Stimulated activated CD8-positive, alpha-beta memory T cell treated with anti-CD3 and anti-CD28 coated beads, Interleukin-4, amount 100 ng/mL, for 48 hours (primary cell): ENCODE measurements around the gene IL36A.

Experiments
- DNase-seq: peaks from one replicate; pipeline ENCODE4 v3.0.0-alpha.2; 2020

IL36A gene

GRCh38 chr2:113009622-113010021 is 4.4 kb downstream of the IL36A start:
- DNase-seq, result no peak

- DNase-seq, result no peak
Measured at GRCh38 chr2:113010088-113010487, 4.8 kb downstream of the IL36A start.

- DNase-seq, result no peak
Measured at GRCh38 chr2:113011108-113011507, 5.8 kb downstream of the IL36A start.

- no peak for DNase-seq
Measured at GRCh38 chr2:113012436-113013335, 7.4 kb downstream of the IL36A start.

GRCh38 chr2:113013336-113013661 is 8.0 kb downstream of the IL36A start:
- no peak for DNase-seq

- no peak for DNase-seq
Measured at GRCh38 chr2:113014067-113014466, 8.8 kb downstream of the IL36A start.

- no peak for DNase-seq
Measured at GRCh38 chr2:113015042-113015441, 9.8 kb downstream of the IL36A start.

- DNase-seq, result no peak
Measured at GRCh38 chr2:113015655-113016054, 10.4 kb downstream of the IL36A start.

- no peak for DNase-seq
Measured at GRCh38 chr2:113018509-113018908, 13.2 kb downstream of the IL36A start.

- no peak for DNase-seq
Measured at GRCh38 chr2:113021312-113021711, 16.1 kb downstream of the IL36A start.

GRCh38 chr2:113024764-113025163 is 19.5 kb downstream of the IL36A start:
- DNase-seq, result no peak

- DNase-seq, result no peak
Measured at GRCh38 chr2:113025737-113026136, 20.5 kb downstream of the IL36A start.

GRCh38 chr2:113027691-113028090 is 22.4 kb downstream of the IL36A start:
- DNase-seq, result no peak

GRCh38 chr2:113028112-113028511 is 22.9 kb downstream of the IL36A start:
- no peak for DNase-seq

- no peak for DNase-seq
Measured at GRCh38 chr2:113032737-113033136, 27.5 kb downstream of the IL36A start.

GRCh38 chr2:113034016-113034415 is 28.8 kb downstream of the IL36A start:
- no peak for DNase-seq

- DNase-seq, result no peak
Measured at GRCh38 chr2:113036763-113037162, 31.5 kb downstream of the IL36A start.

GRCh38 chr2:113038291-113038690 is 33.0 kb downstream of the IL36A start:
- DNase-seq, result no peak

GRCh38 chr2:113039158-113039557 is 33.9 kb downstream of the IL36A start:
- no peak for DNase-seq

- no peak for DNase-seq
Measured at GRCh38 chr2:113039719-113040118, 34.5 kb downstream of the IL36A start.

- no peak for DNase-seq
Measured at GRCh38 chr2:113041871-113042270, 36.6 kb downstream of the IL36A start.

GRCh38 chr2:113046465-113046864 is 41.2 kb downstream of the IL36A start:
- no peak for DNase-seq

- DNase-seq, result no peak
Measured at GRCh38 chr2:113050921-113051895, 45.9 kb downstream of the IL36A start.

- DNase-seq, result no peak
Measured at GRCh38 chr2:113052396-113052917, 47.2 kb downstream of the IL36A start, which contains the start of gene IL36B. IL36B (minus strand) TSS chr2:113052867.
